Neural cell (in vitro differentiated cells): ENCODE data around the gene MBNL2. TPM values are rescaled to one million over a fixed set of nuclear protein-coding genes. Genes with fewer than 3 reads are reported as not detected.

ENCODE experiments used
- H2AFZ ChIP-seq: fragments of 200-600, 300-800 bp; sonication (generic), shearing (Covaris generic); 2 replicates; pipeline ENCODE4 v1.6.0; 2014; ENCODE audit warnings: low read depth, mild to moderate bottlenecking, antibody characterized with exemption, low read length, moderate library complexity
- H3F3A ChIP-seq: fragments of 200-600 bp; shearing (Covaris generic); 2 replicates; pipeline ENCODE4 v1.6.1; 2016; ENCODE audit warnings: mild to moderate bottlenecking, moderate library complexity, mixed read lengths, antibody characterized with exemption, low read length; ENCODE audit not compliant: insufficient read depth, poor library complexity, severe bottlenecking
- H3K27ac ChIP-seq: fragments of 200-600, 300-800 bp; sonication (generic), shearing (Covaris generic); 2 replicates; pipeline ENCODE4 v1.5.1; 2014; ENCODE audit warnings: mild to moderate bottlenecking, low read length, moderate library complexity
- H3K27me3 ChIP-seq: fragments of 300-800, 200-600 bp; sonication (generic), shearing (Covaris generic); 2 replicates; pipeline ENCODE4 v1.6.0; 2014; ENCODE audit warnings: mild to moderate bottlenecking, low read depth, low read length, moderate library complexity; ENCODE audit not compliant: insufficient read depth
- H3K36me3 ChIP-seq: fragments of 300-800, 200-600 bp; sonication (generic), shearing (Covaris generic); 2 replicates; pipeline ENCODE4 v1.5.1; 2014; ENCODE audit warnings: mild to moderate bottlenecking, antibody characterized with exemption, low read length, moderate library complexity; ENCODE audit not compliant: insufficient read depth
- H3K4me2 ChIP-seq: fragments of 300-800, 200-600 bp; sonication (generic), shearing (Covaris generic); 2 replicates; pipeline ENCODE4 v1.6.0; 2014; ENCODE audit warnings: mild to moderate bottlenecking, low read length
- H3K4me3 ChIP-seq: fragments of 300-800, 200-600 bp; sonication (generic), shearing (Covaris generic); 2 replicates; pipeline ENCODE4 v1.5.1; 2014; ENCODE audit warnings: mild to moderate bottlenecking, low read length, moderate library complexity
- H3K79me2 ChIP-seq: fragments of 200-600 bp; shearing (Covaris generic); replicated peaks from 2 replicates; pipeline ENCODE4 v1.6.0; 2014; ENCODE audit warnings: mild to moderate bottlenecking, low read length, moderate library complexity; ENCODE audit not compliant: insufficient read depth
- H3K9ac ChIP-seq: fragments of 300-800, 200-600 bp; sonication (generic), shearing (Covaris generic); 2 replicates; pipeline ENCODE4 v1.6.1; 2016; ENCODE audit warnings: mild to moderate bottlenecking, low read length, mixed read lengths
- H3K9me2 ChIP-seq: fragments of 200-600 bp; shearing (Covaris generic); 2 replicates; pipeline ENCODE4 v1.6.1; 2016; ENCODE audit warnings: mild to moderate bottlenecking, low read length, mixed read lengths; ENCODE audit not compliant: insufficient read depth
- H3K9me3 ChIP-seq: fragments of 200-600, 300-800 bp; sonication (generic), shearing (Covaris generic); 2 replicates; pipeline ENCODE4 v1.6.1; 2016; ENCODE audit warnings: mild to moderate bottlenecking, mixed run types, low read length, moderate library complexity, mixed read lengths
- H4K20me1 ChIP-seq: fragments of 200-600 bp; shearing (Covaris generic); 2 replicates; pipeline ENCODE4 v1.6.1; 2016; ENCODE audit warnings: mild to moderate bottlenecking, mixed run types; ENCODE audit not compliant: insufficient read depth
- CTCF ChIP-seq: fragments of 450-650 bp; IDR thresholded peaks from 2 replicates; pipeline ENCODE4 v1.5.1; 2014; ENCODE audit warnings: antibody characterized with exemption, mild to moderate bottlenecking, moderate library complexity; ENCODE audit not compliant: poor library complexity, severe bottlenecking
- EP300 ChIP-seq: fragments of 450-650 bp; conservative IDR thresholded peaks from 2 replicates; pipeline ENCODE4 v1.6.1; 2014; ENCODE audit warnings: antibody characterized with exemption, mild to moderate bottlenecking, moderate library complexity; ENCODE audit not compliant: poor library complexity, severe bottlenecking
- EZH2 ChIP-seq: fragments of 200-600, 300-800 bp; shearing (Covaris generic), sonication (generic); IDR thresholded peaks from 2 replicates; pipeline ENCODE4 v1.6.1; 2014; ENCODE audit warnings: antibody characterized with exemption, low read length, borderline replicate concordance, mild to moderate bottlenecking; ENCODE audit not compliant: insufficient read depth, poor library complexity, severe bottlenecking
- MXI1 ChIP-seq: fragments of 450-650 bp; conservative IDR thresholded peaks from 2 replicates; pipeline ENCODE4 v1.6.1; 2014; ENCODE audit warnings: antibody characterized with exemption, mild to moderate bottlenecking; ENCODE audit not compliant: poor library complexity, severe bottlenecking
- POLR2AphosphoS5 ChIP-seq: IDR thresholded peaks from 2 replicates; pipeline ENCODE4 v1.6.1; 2012
- RAD21 ChIP-seq: fragments of 450-650 bp; conservative IDR thresholded peaks from 2 replicates; pipeline ENCODE4 v1.6.1; 2014; ENCODE audit warnings: antibody characterized with exemption, mild to moderate bottlenecking, moderate library complexity
- SMC3 ChIP-seq: fragments of 450-650 bp; conservative IDR thresholded peaks from 2 replicates; pipeline ENCODE4 v1.6.1; 2014; ENCODE audit warnings: antibody characterized with exemption, mild to moderate bottlenecking, moderate library complexity; ENCODE audit not compliant: poor library complexity
- TAF1 ChIP-seq: IDR thresholded peaks from 2 replicates; pipeline ENCODE4 v1.6.1; 2012; ENCODE audit warnings: low read depth
- polyA plus RNA-seq: library from polyadenylated mRNA; depleted of rRNA; stranded (reverse); fragments of >200 nt; gene quantifications from 2 replicates; pipeline ENCODE4 v1.2.3, GENCODE V29; 2014
- TF ChIP-seq, protein P1 (sequence below): IDR thresholded peaks from 2 replicates; pipeline ENCODE4 v1.6.1; 2012; ENCODE audit warnings: borderline replicate concordance

Gene MBNL2
- polyA plus RNA-seq, 1 donor from 2014 or later: 4.3 TPM

- H2AFZ ChIP-seq: no peak overlapping the region
Measured at GRCh38 chr13:97185751-97186150, 36.4 kb upstream of the MBNL2 start.

GRCh38 chr13:97188207-97188606 is 33.9 kb upstream of the MBNL2 start:
- TF ChIP-seq EP300: no peak
- no peak for TF ChIP-seq TAF1
- no peak for TF ChIP-seq SMC3
- no peak for TF ChIP-seq MXI1
- TF ChIP-seq POLR2AphosphoS5: no peak
- TF ChIP-seq CTCF: no peak
- TF ChIP-seq EZH2: no peak
- no peak for TF ChIP-seq RAD21
- TF ChIP-seq, protein P1, sequence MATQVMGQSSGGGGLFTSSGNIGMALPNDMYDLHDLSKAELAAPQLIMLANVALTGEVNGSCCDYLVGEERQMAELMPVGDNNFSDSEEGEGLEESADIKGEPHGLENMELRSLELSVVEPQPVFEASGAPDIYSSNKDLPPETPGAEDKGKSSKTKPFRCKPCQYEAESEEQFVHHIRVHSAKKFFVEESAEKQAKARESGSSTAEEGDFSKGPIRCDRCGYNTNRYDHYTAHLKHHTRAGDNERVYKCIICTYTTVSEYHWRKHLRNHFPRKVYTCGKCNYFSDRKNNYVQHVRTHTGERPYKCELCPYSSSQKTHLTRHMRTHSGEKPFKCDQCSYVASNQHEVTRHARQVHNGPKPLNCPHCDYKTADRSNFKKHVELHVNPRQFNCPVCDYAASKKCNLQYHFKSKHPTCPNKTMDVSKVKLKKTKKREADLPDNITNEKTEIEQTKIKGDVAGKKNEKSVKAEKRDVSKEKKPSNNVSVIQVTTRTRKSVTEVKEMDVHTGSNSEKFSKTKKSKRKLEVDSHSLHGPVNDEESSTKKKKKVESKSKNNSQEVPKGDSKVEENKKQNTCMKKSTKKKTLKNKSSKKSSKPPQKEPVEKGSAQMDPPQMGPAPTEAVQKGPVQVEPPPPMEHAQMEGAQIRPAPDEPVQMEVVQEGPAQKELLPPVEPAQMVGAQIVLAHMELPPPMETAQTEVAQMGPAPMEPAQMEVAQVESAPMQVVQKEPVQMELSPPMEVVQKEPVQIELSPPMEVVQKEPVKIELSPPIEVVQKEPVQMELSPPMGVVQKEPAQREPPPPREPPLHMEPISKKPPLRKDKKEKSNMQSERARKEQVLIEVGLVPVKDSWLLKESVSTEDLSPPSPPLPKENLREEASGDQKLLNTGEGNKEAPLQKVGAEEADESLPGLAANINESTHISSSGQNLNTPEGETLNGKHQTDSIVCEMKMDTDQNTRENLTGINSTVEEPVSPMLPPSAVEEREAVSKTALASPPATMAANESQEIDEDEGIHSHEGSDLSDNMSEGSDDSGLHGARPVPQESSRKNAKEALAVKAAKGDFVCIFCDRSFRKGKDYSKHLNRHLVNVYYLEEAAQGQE: no peak
- Histone ChIP-seq H3F3A (no peaks in the 10 kb centered on the region), H4K20me1 (no peaks in the 10 kb centered on the region), H3K27me3 (no peaks in the 10 kb centered on the region), H3K27ac (no peak overlapping the region), H3K4me2 (no peak overlapping the region), H3K9me2 (no peaks in the 10 kb centered on the region), H3K79me2 (no peaks in the 10 kb centered on the region), H3K36me3 (no peaks in the 10 kb centered on the region), H2AFZ (no peak overlapping the region), H3K9ac (no peak overlapping the region), H3K9me3 (no peaks in the 10 kb centered on the region), H3K4me3 (no peak overlapping the region)

More at GRCh38 chr13:97185751-97186150, 36.4 kb upstream of the MBNL2 start:
- no peak overlapping the region for H3K9ac ChIP-seq
- H3K4me3 ChIP-seq: no peak overlapping the region
- no peak overlapping the region for H3K4me2 ChIP-seq
- H4K20me1 ChIP-seq: no peaks in the 10 kb centered on the region
- no peak overlapping the region for H3K27ac ChIP-seq
- H3K79me2 ChIP-seq: no peaks in the 10 kb centered on the region
- no peaks in the 10 kb centered on the region for H3K9me2 ChIP-seq
- H3K27me3 ChIP-seq: no peaks in the 10 kb centered on the region
- no peak for TF ChIP-seq CTCF
- TF ChIP-seq RAD21: no peak
- TF ChIP-seq, protein P1: no peak
- no peak for TF ChIP-seq EZH2
- TF ChIP-seq MXI1: no peak
- TF ChIP-seq SMC3: no peak
- no peak for TF ChIP-seq TAF1
- TF ChIP-seq EP300: no peak
- no peak for TF ChIP-seq POLR2AphosphoS5
- no peaks in the 10 kb centered on the region for H3F3A ChIP-seq
- H3K9me3 ChIP-seq: no peaks in the 10 kb centered on the region
- no peaks in the 10 kb centered on the region for H3K36me3 ChIP-seq
